ENCODE measurements around the gene TBXAS1. TPM values are rescaled to one million over a fixed set of nuclear protein-coding genes. Genes with fewer than 3 reads are reported as not detected.

TBXAS1 gene
- total RNA-seq, 2 donors from 2014 or later: 30.1 to 66.6 TPM

DNA sequence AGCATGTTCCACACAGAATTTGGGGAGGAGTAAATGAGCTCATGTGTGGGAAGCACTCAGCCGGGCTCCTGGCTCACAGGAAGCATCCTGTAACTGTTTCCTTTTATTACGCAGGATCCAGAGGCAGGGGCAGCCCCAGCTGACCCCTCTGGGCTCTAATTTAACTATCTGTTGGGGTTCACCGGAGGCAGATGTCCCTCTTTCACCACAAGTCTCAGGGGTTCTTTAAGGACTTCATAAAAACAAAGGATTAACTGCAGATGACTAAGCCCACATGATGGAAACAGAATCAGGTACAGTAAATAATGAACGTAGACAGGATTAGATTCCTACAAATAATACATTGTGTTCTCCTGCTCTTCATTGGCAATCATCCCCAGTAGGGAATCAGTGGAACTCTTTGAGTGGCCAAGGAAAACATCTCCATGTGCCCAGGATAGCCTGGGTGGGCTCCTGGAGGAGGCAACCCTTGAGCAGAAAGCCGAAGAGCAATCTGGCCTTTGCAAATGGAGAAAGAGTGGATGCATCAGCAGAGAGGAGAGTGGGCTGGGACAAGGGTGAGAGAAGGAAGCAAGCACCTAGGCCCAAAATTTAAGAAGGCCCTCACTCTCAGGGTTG, 24.6 kb downstream of the TBXAS1 start:
- peak overlapping the region; percentile 57 to 62 for H3K27ac ChIP-seq
- ATAC-seq (ENCODE audit: insufficient number of reproducible peaks, low FRiP score, low read depth): no peak
- peaks cover 0 to 10% of the 10 kb centered on the region in 2 donors for H3K4me1 ChIP-seq (ENCODE audit: control insufficient read depth in 1 of 2, low read depth in 2 of 2)
- H3K36me3 ChIP-seq: no peaks in the 10 kb centered on the region
- DNase-seq (ENCODE audit: low spot score): no peak
- H3K9me3 ChIP-seq: no peaks in the 10 kb centered on the region
- no peaks in the 10 kb centered on the region for H3K27me3 ChIP-seq (replicated peaks; ENCODE audit: insufficient read depth)
- TF ChIP-seq, protein P1, sequence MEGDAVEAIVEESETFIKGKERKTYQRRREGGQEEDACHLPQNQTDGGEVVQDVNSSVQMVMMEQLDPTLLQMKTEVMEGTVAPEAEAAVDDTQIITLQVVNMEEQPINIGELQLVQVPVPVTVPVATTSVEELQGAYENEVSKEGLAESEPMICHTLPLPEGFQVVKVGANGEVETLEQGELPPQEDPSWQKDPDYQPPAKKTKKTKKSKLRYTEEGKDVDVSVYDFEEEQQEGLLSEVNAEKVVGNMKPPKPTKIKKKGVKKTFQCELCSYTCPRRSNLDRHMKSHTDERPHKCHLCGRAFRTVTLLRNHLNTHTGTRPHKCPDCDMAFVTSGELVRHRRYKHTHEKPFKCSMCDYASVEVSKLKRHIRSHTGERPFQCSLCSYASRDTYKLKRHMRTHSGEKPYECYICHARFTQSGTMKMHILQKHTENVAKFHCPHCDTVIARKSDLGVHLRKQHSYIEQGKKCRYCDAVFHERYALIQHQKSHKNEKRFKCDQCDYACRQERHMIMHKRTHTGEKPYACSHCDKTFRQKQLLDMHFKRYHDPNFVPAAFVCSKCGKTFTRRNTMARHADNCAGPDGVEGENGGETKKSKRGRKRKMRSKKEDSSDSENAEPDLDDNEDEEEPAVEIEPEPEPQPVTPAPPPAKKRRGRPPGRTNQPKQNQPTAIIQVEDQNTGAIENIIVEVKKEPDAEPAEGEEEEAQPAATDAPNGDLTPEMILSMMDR (IDR thresholded peaks at IDR 0.05): no peak
- no peak overlapping the region for H3K4me3 ChIP-seq

DNA sequence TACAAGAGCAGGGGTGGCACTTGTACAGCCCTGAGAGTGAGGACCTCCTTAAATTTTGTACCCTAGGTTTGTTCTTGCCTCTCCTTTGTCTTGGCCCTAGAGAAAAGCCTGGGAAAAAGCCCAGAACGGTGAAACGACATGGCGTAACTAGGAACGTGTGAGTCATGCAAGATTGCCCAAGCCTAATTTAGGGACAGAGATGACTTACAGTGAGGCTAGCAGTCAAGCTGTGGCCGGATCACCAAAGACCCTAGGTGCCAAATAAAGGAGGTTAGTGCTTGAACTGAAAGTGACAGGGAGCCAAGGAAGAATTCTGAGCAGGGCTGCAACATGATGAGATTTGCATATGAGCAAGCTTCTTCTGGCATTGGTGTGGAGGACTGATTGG, 25.1 kb downstream of the TBXAS1 start:
- ATAC-seq (ENCODE audit: insufficient number of reproducible peaks, low FRiP score, low read depth) (peak; percentile 77), DNase-seq (ENCODE audit: low spot score) (peak; percentile 27)
- peaks cover 0 to 10% of the 10 kb centered on the region in 2 donors for H3K4me1 ChIP-seq (ENCODE audit: control insufficient read depth in 1 of 2, low read depth in 2 of 2)
- H3K27me3 ChIP-seq (replicated peaks; ENCODE audit: insufficient read depth): no peaks in the 10 kb centered on the region
- TF ChIP-seq, protein P1 (IDR thresholded peaks at IDR 0.05): no peak
- no peaks in the 10 kb centered on the region for H3K36me3 ChIP-seq
- peak overlapping the region; percentile 57 to 62 for H3K27ac ChIP-seq
- H3K9me3 ChIP-seq: no peaks in the 10 kb centered on the region
- no peak overlapping the region for H3K4me3 ChIP-seq

DNA sequence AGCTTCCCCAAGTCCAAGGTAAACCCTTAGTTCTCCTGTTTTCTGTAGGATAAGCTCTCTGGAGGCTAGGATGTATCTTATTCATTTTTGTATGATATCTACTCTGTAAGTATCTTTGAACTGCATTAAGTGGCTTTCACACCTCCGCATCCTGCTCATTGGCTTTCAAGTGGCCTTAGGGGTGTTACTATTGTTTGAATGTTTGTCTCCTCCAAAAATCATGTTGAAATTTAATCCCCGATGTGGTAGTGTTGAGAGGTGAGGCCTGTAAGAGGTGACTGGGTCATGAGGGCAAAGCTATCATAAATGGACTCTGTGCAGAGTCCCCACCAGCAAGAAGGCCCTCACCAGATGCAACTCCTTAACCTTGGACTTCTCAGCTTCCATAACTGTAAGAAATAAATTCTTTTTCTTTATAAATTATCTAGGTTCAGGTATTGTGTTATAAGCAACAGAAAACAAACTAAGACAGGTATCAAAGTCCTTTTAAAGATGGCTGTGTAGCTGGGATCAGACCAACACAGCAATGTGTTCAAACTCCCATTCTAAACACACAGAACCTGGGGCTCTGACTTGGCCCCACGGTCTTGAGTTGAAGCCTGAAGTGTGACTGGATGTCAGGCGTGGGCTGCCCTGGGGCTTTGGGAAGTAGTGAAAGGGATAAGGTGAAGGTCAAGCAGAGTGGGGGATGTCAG, 25.9 kb downstream of the TBXAS1 start:
- DNase-seq (ENCODE audit: low spot score): no peak
- H3K36me3 ChIP-seq: no peaks in the 10 kb centered on the region
- no peaks in the 10 kb centered on the region for H3K9me3 ChIP-seq
- no peak overlapping the region for H3K4me3 ChIP-seq
- H3K27ac ChIP-seq: no peak overlapping the region
- no peak for ATAC-seq (ENCODE audit: insufficient number of reproducible peaks, low FRiP score, low read depth)
- H3K27me3 ChIP-seq (replicated peaks; ENCODE audit: insufficient read depth): no peaks in the 10 kb centered on the region
- TF ChIP-seq, protein P1 (IDR thresholded peaks at IDR 0.05): no peak
- H3K4me1 ChIP-seq (ENCODE audit: control insufficient read depth in 1 of 2, low read depth in 2 of 2): peaks cover 0 to 10% of the 10 kb centered on the region in 2 donors

DNA sequence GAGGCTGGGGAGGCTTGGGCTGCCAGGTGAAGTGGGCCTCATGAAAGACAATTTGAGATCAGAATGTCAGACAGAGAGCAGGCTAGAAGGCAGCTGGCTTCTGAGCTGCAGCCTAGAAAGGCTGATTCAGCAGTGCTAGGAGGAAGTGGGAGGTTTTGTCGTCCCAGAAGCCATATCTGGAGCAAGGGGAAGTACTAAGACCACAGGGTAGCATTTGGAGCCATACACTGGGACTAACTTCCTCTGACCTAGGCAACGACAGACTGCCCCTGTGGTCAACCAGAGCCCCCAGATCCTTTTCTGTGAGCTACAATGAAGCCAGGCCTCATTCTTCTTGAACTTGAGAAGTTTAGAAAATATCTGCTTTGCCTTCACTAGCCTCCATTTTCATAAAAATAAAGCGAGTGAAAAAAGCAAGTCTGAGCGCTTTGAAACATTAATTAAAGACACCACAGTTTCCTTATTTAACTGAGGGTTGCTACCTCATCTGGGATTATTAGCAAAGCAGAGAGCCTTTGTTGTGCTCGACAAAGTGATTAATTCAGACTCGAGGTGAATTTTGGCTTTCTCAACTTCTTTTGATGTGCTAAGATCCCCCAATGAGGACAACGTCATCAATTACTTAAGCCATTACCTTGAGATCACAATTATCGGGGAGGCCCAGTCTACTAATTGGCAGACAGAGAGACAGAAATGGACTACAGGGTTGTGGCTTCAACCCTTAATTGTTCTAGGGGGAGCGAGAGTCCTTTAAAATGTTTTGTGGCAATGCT, 26.6 kb downstream of the TBXAS1 start:
- TF ChIP-seq, protein P1 (IDR thresholded peaks at IDR 0.05): no peak
- H3K36me3 ChIP-seq: no peaks in the 10 kb centered on the region
- ATAC-seq (ENCODE audit: insufficient number of reproducible peaks, low FRiP score, low read depth): no peak
- no peak overlapping the region for H3K4me3 ChIP-seq
- peak overlapping the region in 1 of 2 donors; percentile 5 for H3K27ac ChIP-seq
- no peaks in the 10 kb centered on the region for H3K9me3 ChIP-seq
- peaks cover 0 to 10% of the 10 kb centered on the region in 2 donors for H3K4me1 ChIP-seq (ENCODE audit: control insufficient read depth in 1 of 2, low read depth in 2 of 2)
- no peaks in the 10 kb centered on the region for H3K27me3 ChIP-seq (replicated peaks; ENCODE audit: insufficient read depth)
- DNase-seq (ENCODE audit: low spot score): no peak

DNA sequence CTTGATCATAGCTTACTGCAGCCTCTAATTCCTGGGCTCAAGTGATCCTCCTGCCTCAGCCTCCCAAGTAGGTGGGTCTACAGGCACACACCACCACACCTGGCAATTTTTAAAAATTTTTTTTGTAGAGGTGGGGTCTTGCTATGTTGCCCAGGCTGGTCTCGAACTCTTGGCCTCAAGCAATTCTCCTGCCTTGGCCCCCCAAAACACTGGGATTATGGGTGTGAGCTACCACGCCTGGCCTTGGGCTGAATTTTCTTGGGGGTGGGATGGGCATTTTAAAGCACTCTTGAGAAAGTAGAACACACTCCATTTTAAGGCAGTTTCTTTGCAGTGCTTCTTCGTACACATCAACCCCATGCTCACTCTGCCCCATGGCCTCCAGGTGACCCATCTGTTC, 28.7 kb downstream of the TBXAS1 start:
- TF ChIP-seq, protein P1 (IDR thresholded peaks at IDR 0.05): no peak
- no peaks in the 10 kb centered on the region for H3K27me3 ChIP-seq (replicated peaks; ENCODE audit: insufficient read depth)
- peaks cover 0 to 10% of the 10 kb centered on the region in 2 donors for H3K4me1 ChIP-seq (ENCODE audit: control insufficient read depth in 1 of 2, low read depth in 2 of 2)
- no peak for ATAC-seq (ENCODE audit: insufficient number of reproducible peaks, low FRiP score, low read depth)
- H3K9me3 ChIP-seq: no peaks in the 10 kb centered on the region
- no peak overlapping the region for H3K27ac ChIP-seq
- H3K4me3 ChIP-seq: no peak overlapping the region
- no peaks in the 10 kb centered on the region for H3K36me3 ChIP-seq
- DNase-seq (ENCODE audit: low spot score): no peak

Measured in thoracic aorta (tissue), 2 donors.